Posterior vena cava (tissue), 2 donors: ENCODE data around the gene RBMS2. TPM values are rescaled to one million over a fixed set of nuclear protein-coding genes. Genes with fewer than 3 reads are reported as not detected.
"Not testable (repeated sequence)": the region's sequence is repeated elsewhere in the genome, so short reads cannot be mapped to it uniquely, and the experiment has no call there.

Source experiments
- DNase-seq: peaks from one replicate; pipeline ENCODE4 v3.0.0-alpha.2; 2020; ENCODE audit warnings: low spot score
- intact Hi-C, 2 donors: fragments of 100-400 bp; cut with DNase I; formaldehyde crosslinking; loops; one replicate each; pipeline versions ENCODE4 v1.14.1 to v1.14.2; 2022 to 2023
- total RNA-seq, 2 donors: library from RNA; stranded (reverse); fragmentation: NEBNext Ultra II Directional; extraction: Animal tissue kit (Norgen Biotek cat#: 25700); gene quantifications; one replicate each; pipeline ENCODE4 v1.2.1, GENCODE V29; 2021
- donor health status: DM: yes; HTN: yes; CAD: no.
- donor health status: DM: yes; HTN: yes; CAD: no.

Gene RBMS2
- total RNA-seq, 2 donors from 2014 or later = 57.2 to 60.5 TPM

DNA sequence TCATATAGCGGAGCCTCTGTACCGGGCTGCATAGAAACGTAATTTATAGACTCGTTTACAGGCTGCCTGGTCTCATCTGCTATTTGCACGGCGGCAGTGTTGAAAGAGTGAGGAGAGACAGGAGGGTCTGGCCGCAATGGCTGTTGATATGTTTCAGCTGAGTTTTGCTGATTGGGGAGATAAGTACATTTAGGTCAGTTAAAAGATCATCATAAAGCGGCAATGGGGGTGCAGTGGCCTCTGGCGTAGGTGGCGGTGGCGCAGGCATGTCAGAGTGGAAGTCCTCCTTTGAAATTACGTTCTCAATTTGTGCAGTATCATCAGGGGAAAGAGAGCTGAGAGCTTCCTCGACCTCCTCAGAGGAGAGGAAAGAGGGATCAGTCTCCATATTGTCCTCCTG is 21.7 kb upstream of the RBMS2 start:
- DNase-seq, intact Hi-C loops: not testable (repeated sequence)

DNA sequence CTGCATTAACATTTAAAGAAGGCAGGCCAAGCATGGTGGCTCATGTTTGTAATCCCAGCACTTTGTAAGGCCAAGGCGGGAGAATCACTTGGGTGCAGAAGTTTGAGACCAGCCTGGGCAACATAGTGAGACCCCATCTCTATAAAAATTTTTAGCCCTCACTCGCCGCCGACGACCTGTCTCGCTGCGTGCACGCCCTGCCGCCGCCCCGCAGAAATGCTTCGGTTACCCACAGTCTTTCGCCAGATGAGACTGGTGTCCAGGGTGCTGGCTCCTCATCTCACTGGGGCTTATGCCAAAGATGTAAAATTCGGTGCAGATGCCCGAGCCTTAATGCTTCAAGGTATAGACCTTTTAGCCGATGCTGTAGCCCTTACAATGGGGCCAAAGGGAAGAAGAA is 10.8 kb upstream of the RBMS2 start:
- DNase-seq = no peak
- intact Hi-C loops = loop anchor here in 1 of 2 donors (2.0 kb wide), 1 partner anchor 64 kb away; no protein-coding TSS in a partner anchor

DNA sequence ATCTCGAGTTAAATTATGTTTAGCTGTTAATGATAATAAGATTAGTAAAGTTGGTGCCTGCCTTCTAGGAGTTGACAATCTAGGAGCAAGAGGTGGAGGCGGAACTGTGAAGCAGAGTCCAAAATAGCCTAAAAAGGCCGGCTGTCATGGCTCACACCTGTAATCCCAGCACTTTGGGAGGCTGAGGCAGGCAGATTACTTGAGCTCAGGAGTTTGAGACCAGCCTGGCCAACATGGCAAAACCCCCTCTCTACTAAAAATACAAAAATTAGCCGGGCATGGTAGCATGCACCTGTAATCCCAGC is 7.7 kb upstream of the RBMS2 start:
- intact Hi-C loops, DNase-seq: not testable (repeated sequence)

DNA sequence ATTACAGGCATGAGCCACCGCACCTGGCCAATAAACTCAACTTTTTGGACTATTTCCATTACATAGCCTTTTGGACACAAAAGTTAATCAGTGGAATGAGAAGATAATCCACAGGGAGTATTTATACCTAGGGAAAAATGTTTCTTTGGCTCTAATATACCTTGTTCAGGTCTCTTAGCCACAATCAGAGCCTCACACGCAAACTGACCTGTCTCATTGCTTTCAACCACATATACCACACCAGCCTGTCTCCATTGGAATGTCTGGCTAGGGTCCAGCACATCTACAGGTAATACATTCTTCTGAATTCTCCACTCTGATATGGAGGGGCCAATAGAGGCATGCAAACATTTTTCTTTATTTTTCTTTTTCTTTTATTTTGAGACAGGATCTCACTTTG is 3.8 kb upstream of the RBMS2 start:
- intact Hi-C loops = loop anchor here in 1 of 2 donors (5.0 kb wide), 1 partner anchor 54 kb away; no protein-coding TSS in a partner anchor
- no peak for DNase-seq

DNA sequence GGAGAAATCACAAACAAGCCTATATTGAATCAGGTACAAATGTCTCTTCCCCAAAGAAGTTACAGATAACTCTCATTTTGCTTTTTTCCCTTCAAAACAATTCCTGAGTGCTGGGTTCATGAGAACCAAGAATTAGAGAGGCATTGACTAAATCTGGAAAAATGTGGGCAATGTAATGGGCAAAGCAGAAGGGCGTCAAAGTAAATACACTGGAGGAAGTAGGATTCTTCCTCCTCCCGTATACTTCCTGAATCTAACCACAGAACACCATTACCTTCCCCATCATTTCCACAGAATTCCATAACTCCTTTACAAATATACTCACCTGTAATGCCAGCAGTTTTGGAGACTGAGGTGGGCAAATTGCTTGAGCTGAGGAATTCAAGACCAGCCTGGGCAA is 3.0 kb upstream of the RBMS2 start:
- DNase-seq = no peak
- intact Hi-C loops = loop anchor here in 1 of 2 donors (5.0 kb wide), 1 partner anchor 54 kb away; no protein-coding TSS in a partner anchor

DNA sequence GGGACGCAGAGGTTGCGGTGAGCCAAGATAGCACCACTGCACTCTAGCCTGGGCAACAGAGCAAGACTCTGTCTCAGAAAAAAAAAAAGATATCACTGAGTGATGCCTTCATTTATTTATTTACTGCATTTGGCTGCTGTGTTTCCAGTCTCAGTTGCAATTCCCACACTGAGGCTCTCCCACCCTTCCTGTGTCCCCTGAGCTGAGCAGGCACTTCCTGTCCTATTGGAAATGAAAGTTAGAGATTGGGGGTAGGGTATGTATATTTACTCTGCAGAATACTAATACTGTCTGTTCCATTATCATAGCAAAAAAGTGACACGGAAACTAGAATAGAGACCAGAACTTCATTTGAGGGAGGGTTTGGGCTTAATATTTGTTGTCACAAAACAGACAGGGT is 1.6 kb upstream of the RBMS2 start:
- no peak for DNase-seq
- intact Hi-C loops = loop anchor here in 1 of 2 donors (5.0 kb wide), 1 partner anchor 117 kb away; no protein-coding TSS in a partner anchor

DNA sequence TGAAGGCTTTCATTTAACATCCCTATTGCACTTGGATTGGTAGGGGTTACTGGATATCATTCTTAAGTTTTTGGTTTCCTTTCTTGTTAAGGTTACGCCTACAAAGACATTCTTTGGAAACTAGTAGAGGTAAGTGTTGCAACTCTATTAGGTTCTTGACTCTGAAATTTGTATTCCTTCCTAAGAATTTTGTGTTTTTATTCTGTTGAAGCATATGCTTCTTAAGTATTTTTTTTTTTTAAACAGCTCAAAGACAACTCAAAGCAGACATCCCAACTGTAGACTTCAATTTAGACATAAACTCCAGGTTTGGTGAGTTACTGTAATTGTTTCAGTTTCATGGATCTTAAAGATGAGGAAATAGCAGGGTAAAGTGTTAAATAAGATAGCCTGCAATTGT is 1.1 kb upstream of the RBMS2 start:
- intact Hi-C loops = loop anchor here in 1 of 2 donors (5.0 kb wide), 1 partner anchor 117 kb away; no protein-coding TSS in a partner anchor
- DNase-seq = no peak

DNA sequence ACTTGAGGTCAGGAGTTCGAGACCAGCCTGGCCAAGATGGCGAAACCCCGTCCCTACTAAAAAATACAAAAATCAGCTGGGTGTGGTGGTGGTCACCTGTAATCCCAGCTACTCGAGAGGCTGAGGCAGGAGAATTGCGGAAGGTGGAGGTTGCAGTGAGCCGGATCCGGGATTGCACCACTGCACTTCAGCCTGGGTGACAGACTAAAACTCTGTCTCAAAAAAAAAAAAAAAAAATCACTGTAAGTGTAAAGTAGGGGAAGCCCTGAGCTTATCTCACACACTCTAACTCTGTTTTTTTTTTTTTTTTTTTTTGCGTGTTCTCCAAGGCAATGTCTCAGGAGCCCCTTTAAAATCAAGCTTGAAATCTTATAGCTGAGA is 421 bp upstream of the RBMS2 start:
- DNase-seq = no peak
- intact Hi-C loops = loop anchor here in 1 of 2 donors (5.0 kb wide), 1 partner anchor 116 kb away; no protein-coding TSS in a partner anchor

DNA sequence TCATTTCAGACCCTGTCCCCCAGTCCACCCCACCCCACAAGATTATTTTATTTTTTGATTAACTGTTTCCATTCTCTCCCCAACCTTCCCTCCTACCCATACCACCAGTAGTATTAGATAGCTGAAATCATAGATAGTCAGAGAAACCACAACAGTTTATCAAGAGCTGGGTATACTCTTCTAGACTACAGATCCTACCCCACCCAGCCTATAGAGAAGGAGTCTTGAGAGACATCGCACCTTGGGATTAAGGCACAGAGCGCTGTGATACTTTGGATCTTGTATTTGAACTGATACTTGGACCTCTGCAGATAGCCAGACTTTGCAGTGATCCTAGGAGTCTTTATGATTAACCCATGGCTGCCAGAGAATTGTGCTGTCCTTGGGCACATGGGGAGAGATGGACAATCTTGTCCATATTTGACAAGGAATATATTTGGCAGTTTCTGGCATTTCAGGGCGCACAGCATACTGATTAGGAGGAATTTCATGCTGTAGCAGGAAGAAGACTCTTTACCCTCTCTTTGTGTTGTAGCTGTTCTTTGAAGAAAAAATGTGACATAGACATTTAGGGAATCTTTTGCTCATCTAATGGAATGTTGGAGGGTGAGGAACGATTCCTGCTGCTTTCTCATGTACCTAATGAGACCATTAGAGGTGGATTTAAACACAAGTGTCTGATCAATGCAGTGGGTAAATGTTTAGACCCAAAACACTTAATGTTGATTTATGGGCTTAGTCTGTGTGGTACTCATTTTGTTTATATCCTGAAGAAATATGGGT is 982 bp downstream of the RBMS2 start:
- no peak for DNase-seq
- intact Hi-C loops = loop anchor here in 1 of 2 donors (5.0 kb wide), 1 partner anchor 115 kb away; no protein-coding TSS in a partner anchor

DNA sequence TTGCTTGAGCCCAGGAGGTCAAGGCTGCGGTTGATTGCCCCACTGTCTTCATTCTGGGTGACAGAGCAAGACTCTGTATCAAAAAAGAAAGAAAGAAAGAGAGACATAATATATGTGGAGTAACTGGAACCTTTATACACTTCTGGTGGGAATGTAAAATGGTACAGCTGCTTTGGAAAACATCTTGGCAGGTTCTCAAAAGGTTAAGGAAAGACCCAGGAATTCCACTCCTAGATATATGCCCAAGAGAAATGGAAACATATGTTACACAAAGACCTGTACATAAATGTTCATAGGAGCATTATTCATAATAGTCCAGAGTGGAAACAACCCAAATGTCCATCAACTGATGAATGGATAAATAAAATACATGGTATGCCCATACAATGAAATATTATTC is 7.2 kb downstream of the RBMS2 start:
- intact Hi-C loops = no loop called here
- no peak for DNase-seq

DNA sequence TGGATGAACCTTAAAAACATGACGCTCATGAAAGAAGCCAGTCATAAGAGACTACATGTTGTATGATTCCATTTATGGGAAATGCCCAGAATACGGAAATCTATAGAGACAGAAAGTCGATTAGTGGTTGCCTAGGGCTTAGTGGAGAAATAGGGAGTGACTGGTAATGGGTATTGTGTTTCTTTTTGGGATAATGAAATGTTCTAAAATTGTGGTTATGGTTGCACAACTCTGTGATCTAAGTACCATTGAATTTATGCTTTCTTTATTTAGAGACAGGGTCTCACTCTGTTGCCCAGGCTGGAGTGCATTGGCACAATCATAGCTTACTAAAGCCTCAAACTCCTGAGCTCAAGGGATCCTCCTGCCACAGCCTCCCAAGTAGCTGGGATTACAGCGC is 8.0 kb downstream of the RBMS2 start:
- no peak for DNase-seq

DNA sequence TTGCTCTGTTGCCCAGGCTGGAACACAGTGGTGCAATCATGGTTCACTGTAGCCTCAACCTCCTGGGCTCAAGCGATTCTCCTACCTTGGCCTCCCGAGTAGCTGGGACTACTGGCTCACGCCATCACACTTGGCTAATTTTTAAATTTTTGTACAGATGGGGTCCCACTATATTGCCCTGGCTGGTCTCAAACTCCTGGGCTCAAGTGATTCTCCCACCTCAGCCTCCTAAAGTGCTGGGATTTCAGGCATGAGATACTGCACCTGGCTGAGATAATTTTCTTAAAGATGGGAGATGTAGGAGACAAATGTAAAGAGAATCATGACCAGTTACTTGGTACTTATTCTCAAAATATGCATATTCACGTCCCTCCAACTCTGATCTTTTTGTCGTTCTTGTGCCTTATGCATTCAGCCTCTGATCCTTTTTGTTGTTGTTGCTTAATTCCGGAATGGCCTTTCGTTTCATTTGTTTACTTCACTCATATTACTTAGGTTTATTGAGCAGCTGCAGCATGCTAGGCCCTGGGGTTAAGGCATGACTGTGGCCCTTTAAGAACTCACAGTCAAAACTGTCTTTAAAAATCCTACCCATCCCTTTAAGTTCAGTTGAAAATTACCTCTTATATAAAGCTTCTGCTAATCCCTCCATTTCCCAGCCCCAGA is 8.9 kb downstream of the RBMS2 start:
- intact Hi-C loops = no loop called here
- DNase-seq = no peak

More for the DNA sequence above, 8.0 kb downstream of the RBMS2 start:
- intact Hi-C loops = no loop called here

DNA sequence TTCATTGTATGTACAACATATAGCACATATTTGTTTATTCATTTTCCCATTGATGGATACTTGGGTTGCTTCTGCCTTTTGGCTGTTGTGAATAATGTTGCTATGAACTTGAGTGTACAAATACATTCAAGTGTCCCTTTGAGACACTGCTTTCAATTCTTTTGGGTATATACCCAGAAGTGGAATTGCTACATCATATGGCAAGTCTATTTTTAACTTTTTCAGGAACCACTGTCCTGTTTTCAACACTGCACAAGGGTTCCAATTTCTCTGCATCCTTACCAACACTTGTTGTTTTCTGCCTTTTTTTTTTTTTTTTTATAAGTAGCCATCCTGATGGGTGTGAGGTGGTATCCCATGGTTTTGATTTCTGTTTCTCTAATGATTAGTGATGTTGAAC is 15.9 kb downstream of the RBMS2 start:
- DNase-seq = no peak
- intact Hi-C loops = no loop called here

DNA sequence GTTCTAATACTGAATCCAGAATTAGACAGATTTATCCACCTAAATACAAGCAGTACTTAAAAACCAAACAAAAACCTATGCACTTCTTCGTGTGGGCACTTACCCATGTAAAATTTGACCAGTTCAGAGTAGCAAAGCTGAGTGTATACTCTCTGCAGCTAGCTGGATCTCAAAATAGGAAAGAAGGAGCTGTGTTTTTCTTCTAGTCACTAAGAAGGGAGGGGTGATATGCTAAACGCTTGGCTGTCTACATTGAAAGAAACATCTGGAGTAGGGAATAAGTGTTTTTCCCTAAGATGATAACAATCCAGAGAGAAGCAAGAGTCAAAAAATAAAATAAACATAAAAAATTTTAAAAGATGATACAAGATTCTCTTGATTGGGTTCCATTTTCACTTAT is 20.0 kb downstream of the RBMS2 start:
- intact Hi-C loops = no loop called here
- no peak for DNase-seq

DNA sequence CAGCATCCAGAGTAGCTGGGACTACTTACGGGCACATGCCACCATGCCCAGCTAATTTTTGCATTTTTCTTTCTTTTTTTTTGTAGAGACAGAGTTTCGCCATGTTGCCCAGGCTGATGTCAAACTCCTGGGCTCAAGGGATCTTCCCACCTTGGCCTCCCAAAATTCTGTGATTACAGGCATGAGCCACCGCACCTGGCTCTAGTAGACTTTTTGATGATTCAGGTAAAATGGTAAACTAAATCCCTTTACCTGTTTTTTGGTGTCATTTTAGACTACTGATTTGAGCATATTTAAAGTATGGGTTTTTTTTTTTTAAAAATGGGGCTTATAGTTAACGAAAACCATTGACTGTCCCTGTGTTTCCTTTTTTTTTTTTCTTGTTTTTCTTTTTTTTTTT is 20.5 kb downstream of the RBMS2 start:
- no peak for DNase-seq
- intact Hi-C loops = no loop called here

DNA sequence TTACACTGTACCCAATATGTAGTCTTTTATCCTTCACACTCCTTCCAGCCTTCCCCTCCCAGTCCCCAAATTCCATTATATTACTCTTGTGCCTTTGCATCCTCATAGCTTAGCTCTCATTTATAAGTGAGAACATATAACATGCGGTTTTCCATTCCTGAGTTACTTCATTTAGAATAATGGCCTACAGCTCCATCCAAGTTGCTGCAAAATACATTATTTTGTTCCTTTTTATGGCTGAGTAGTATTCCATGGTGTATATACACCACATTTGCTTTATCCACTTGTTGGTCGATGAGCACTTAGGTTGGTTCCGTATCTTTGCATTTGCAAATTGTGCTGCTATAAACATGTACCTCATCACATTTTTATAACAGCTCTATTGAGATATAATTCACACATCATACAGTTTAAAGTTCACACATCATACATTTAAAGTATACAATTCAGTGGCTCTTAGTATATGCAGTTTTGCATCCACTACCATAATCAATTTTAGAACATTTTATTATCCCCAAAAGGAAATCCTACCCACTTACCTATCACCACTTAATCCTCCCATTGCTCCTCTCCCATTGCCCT is 23.5 kb downstream of the RBMS2 start:
- intact Hi-C loops = no loop called here
- DNase-seq = no peak

DNA sequence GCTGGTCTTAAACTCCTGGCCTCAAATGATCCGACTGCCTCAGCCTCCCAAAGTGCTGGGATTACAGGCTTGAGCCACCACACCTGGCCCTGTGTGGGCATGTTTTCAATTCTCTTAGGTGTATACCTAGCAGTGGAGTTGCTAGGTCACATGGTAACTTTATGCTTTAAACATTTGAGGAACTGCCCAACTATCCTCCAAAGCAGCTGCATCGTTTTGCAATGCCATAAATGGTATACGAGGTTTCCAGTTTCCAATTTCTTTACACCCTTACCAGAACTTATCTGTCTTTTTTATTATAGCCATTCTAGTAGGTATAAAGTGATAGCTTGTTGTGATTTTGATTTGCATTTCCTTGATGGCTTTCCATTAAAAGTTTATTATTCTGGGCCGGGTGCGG is 25.1 kb downstream of the RBMS2 start:
- no peak for DNase-seq
- intact Hi-C loops = no loop called here

DNA sequence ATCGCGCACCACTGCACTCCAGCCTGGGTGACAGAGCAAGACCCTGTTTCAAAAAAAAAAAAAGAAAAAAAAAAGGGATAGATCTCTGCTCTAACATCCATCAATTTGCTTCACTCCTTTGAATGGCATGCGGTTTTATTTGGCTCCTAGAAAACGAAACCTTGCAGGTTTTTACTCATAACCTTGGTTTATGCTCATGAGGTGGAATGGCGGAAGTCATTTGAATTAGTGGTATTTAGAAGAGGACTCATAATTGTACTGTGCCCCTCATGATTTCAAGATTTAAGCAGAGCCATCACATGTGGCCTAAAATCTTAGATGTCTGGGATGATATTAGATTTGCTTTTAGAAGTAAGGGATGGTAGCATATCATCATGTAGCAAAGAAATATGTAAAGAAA is 29.4 kb downstream of the RBMS2 start:
- no peak for DNase-seq
- intact Hi-C loops = no loop called here

DNA sequence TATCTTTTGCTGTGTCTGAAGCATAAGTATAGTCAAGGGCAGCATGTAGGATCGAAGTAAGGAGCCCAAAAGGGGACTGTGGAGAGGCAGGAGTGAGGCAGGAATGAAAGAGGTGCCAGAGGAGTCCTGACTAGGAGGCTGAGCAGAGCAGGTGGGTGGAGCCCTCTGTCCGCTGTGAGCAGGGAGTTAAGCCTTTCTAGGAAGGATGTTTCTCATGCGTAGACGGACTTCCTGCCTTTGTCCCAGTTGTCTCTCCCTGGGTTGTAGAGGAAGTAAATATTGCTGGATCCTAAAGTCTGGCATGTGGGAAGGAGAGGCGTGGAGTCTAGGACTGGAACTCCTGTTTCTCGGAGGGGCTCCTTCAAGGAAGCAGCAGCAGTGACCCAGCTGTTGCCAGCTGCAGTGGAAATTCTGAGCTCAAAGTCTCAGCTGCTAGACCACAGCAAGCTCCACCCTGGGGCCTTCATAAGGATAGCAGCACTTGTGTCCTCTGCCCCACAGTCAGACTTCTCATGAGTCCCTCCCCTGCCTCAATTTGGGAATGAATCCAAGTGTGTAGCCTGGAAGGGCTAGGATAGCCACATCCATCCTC is 44.0 kb downstream of the RBMS2 start:
- peak; percentile 91 for DNase-seq
- intact Hi-C loops = no loop called here

DNA sequence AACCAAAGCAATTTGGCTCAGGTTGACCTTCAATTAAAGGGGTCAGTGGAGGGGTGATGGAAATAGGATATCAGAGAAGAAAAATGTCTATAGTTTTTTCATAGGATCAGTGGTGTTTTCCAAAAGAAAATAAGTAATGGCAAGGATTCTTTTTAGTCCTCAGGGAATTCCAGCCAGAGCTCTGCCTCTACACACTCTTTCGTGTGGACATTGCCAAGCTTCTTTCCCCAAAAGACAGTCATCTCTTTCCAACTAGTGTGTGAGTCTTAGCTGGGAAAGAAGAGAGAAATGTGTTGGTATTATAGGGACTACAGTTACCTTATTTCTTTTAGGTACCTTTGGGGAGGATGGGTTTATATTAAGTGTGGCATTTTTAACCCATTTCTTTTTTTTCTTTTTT is 46.5 kb downstream of the RBMS2 start:
- no peak for DNase-seq
- intact Hi-C loops = no loop called here
